Gastroesophageal sphincter (tissue), 4 donors: ENCODE measurements around the gene LAMA5. TPM values are rescaled to one million over a fixed set of nuclear protein-coding genes. Genes with fewer than 3 reads are reported as not detected.
"Not testable (repeated sequence)": the region's sequence is repeated elsewhere in the genome, so short reads cannot be mapped to it uniquely, and the experiment has no call there.

ENCODE experiments used
- ATAC-seq: fragments of 150-250 bp; one replicate; pipeline ENCODE4 v1.9.1; 2016; ENCODE audit warnings: mild to moderate bottlenecking, moderate library complexity
- H3K27ac ChIP-seq, 4 donors: fragments of 200-600 bp; sonication (generic) in 3 of 4; 1 replicate in 3 of 4; 2 replicates in 1 of 4; pipeline ENCODE4 v1.5.1; 2016 to 2019
- H3K27me3 ChIP-seq: fragments of 200-600 bp; sonication (generic); one replicate; pipeline ENCODE4 v1.5.1; 2019
- H3K36me3 ChIP-seq, 2 donors: fragments of 200-600 bp; sonication (generic); one replicate each; pipeline ENCODE4 v1.5.1; 2019; ENCODE audit warnings: control low read depth in 1 of 2
- H3K4me1 ChIP-seq, 3 donors: fragments of 200-600 bp; sonication (generic); 1 replicate in 2 of 3; 2 replicates in 1 of 3; pipeline ENCODE4 v1.5.1; 2016 to 2019; ENCODE audit warnings: control low read depth in 2 of 3
- H3K4me3 ChIP-seq, 2 donors: fragments of 200-600 bp; sonication (generic); one replicate each; pipeline ENCODE4 v1.5.1; 2019; ENCODE audit warnings: mild to moderate bottlenecking in 1 of 2, moderate library complexity in 1 of 2
- H3K9me3 ChIP-seq, 3 donors: fragments of 200-600 bp; sonication (generic); one replicate each; pipeline ENCODE4 v1.5.1; 2017 to 2019; ENCODE audit warnings: control low read depth in 2 of 3
- EP300 ChIP-seq: sonication (generic); formaldehyde crosslinking; IDR thresholded peaks from one replicate; pipeline ENCODE4 v1.6.1; 2017; ENCODE audit warnings: antibody characterized with exemption, mild to moderate bottlenecking
- POLR2A ChIP-seq, 2 donors: fragments of 450-650 bp; IDR thresholded peaks; one replicate each; pipeline ENCODE4 v1.6.1; 2017; ENCODE audit warnings: antibody characterized with exemption in 2 of 2, mild to moderate bottlenecking in 2 of 2, moderate library complexity in 1 of 2
- POLR2AphosphoS5 ChIP-seq: sonication (generic); formaldehyde crosslinking; IDR thresholded peaks from one replicate; pipeline ENCODE4 v1.6.1; 2017; ENCODE audit warnings: antibody characterized with exemption
- WGBS, 2 donors: methylation state at CpG; one replicate each; pipeline ENCODE4 v1.1.5; 2018; ENCODE audit warnings: low coverage in 1 of 2; 5-methylcytosine and 5-hydroxymethylcytosine counted together
- total RNA-seq, 4 donors: library from RNA; depleted of rRNA; stranded (reverse); fragments of >200 nt; gene quantifications; one replicate each; pipeline ENCODE4 v1.1.0, GENCODE V29; 2016
- TF ChIP-seq, protein P1 (sequence below), 4 experiments: fragments of 200-600 bp in 2 of 4; fragments of 450-650 bp in 2 of 4; sonication (generic) in 1 of 4; IDR thresholded peaks; one replicate each; pipeline ENCODE4 v1.5.1; 2017 to 2019; ENCODE audit warnings: antibody characterized with exemption in 4 of 4, mild to moderate bottlenecking in 2 of 4, moderate library complexity in 2 of 4

The LAMA5 gene
- total RNA-seq, 4 donors from 2014 or later = 58.6 to 259 (median 172) TPM

DNA sequence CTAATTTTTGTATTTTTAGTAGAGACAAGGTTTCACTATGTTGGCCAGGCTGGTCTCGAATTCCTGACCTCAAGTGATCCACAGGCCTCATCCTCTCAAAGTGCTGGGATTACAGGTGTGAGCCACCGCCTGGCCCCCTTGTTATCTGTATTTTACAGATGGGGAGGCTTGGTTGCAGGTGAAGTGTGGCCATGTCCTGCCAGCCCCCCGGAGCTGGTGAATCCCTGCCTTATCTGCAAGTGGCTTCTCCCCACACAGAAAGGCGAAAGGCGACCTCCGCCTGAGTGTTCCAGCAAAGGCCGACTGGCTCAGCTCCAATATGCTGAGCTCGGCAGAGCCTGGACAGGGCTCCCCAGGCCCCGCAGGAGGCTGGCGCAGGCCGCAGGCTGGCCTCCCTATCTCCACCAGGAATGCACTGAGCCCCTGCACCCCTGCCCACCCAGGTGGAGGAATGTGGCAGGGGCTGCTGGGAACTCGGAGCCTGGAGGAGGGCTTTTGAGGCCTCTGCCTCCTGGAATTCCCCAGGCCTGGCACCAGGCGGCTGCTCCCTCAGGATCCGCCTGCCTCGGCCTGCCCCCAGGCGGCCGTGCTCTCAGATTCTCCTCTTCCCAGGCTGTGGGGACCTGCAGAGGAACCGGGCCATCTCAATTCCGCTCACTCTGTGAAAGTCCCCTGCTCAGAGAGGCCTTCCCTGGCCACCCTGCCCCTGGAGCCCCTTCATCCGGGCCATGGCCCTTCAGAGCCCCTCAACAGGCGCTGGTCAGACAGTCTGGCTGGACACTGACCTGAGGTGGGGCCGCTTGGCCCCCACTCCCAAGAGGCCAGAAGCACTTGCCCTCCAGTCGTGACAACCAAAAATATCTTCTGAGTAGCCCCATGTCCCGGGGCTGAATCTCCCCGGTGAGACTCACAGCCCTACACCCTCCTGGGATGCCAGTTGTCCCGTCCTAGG, 9.3 kb upstream of the LAMA5 start:
- peak overlapping the region; percentile 46 to 90 (median 84) for H3K27ac ChIP-seq
- H3K27me3 ChIP-seq = no peaks in the 10 kb centered on the region
- no peaks in the 10 kb centered on the region for H3K36me3 ChIP-seq
- H3K9me3 ChIP-seq = no peaks in the 10 kb centered on the region
- TF ChIP-seq POLR2AphosphoS5 (peak; percentile 50), POLR2A (IDR thresholded peaks at IDR 0.05) (no peak), EP300 (no peak)
- TF ChIP-seq, protein P1, sequence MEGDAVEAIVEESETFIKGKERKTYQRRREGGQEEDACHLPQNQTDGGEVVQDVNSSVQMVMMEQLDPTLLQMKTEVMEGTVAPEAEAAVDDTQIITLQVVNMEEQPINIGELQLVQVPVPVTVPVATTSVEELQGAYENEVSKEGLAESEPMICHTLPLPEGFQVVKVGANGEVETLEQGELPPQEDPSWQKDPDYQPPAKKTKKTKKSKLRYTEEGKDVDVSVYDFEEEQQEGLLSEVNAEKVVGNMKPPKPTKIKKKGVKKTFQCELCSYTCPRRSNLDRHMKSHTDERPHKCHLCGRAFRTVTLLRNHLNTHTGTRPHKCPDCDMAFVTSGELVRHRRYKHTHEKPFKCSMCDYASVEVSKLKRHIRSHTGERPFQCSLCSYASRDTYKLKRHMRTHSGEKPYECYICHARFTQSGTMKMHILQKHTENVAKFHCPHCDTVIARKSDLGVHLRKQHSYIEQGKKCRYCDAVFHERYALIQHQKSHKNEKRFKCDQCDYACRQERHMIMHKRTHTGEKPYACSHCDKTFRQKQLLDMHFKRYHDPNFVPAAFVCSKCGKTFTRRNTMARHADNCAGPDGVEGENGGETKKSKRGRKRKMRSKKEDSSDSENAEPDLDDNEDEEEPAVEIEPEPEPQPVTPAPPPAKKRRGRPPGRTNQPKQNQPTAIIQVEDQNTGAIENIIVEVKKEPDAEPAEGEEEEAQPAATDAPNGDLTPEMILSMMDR (IDR thresholded peaks at IDR 0.05) = peak in 3 of 4 experiments; percentile 79 to 90 (median 86)
- no peak overlapping the region for H3K4me3 ChIP-seq
- peaks cover 5 to 88% (median 48%) of the 10 kb centered on the region in 3 donors for H3K4me1 ChIP-seq
- WGBS, 2 donors = 0% methylated on average over 1 of the region's 26 CpGs; no CpG with 5 or more reads in 1 of the 2 donors
- ATAC-seq = peak; percentile 64

DNA sequence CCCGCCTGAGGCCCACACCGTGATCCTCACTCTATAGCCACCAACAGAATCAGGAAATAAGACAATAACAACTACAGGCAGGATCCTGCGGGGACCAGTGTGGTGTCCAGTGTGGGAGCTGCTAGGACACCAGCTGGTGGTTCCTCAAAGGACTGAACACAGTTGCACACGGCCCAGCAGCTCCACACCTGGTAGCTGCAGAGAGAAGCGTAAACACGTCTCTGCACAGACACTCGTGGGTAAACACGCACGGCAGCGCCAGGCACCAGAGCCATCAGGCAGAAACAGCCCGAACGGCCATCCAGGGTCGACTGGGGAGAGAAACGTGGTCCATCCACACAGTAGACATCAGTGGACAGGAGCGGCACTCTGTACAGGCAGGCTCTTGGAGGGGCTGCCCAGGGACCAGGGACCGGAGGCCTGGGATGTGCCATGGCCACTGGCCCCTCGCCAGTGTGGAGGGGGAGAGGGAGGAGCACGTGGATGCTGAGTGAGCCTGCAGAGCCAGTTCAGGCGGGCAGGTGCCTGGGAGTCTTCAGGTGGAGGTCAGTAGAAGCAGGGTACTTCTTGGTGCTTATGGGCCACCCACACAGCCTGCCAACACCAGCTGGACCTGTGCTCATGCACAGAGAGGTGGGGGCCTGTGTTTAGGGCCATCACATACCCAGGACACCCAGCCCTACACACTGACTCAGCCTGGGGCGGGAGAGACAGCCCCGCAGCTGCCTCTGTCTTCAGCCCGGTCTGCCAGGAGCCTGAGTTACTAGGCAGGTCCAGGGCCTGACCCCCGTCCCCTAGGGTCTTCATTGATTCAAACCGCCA, 7.4 kb upstream of the LAMA5 start:
- peaks cover 3% of the 10 kb centered on the region for H3K27me3 ChIP-seq
- TF ChIP-seq POLR2A (IDR thresholded peaks at IDR 0.05) = no peak
- TF ChIP-seq POLR2AphosphoS5 = no peak
- TF ChIP-seq EP300 = no peak
- TF ChIP-seq, protein P1 (IDR thresholded peaks at IDR 0.05) = no peak
- H3K4me1 ChIP-seq = peaks cover 9 to 92% (median 65%) of the 10 kb centered on the region in 3 donors
- H3K36me3 ChIP-seq = no peaks in the 10 kb centered on the region
- ATAC-seq = no peak
- no peak overlapping the region for H3K4me3 ChIP-seq
- H3K27ac ChIP-seq = peak overlapping the region; percentile 46 to 90 (median 84)
- WGBS, 2 donors = 22% methylated on average over 9 of the region's 24 CpGs; no CpG with 5 or more reads in 1 of the 2 donors
- no peaks in the 10 kb centered on the region for H3K9me3 ChIP-seq

GRCh38 chr20:62373631-62374179, 6.6 kb upstream of the LAMA5 start:
- H3K27me3 ChIP-seq, H3K36me3 ChIP-seq, H3K9me3 ChIP-seq, H3K4me3 ChIP-seq, ATAC-seq: not testable (repeated sequence)
- H3K4me1 ChIP-seq = peaks cover 9 to 93% (median 71%) of the 10 kb centered on the region in 3 donors
- peak overlapping the region; percentile 46 to 90 (median 84) for H3K27ac ChIP-seq
- no CpG with 5 or more reads among the region's 40 CpGs for WGBS, 2 donors

GRCh38 chr20:62372042-62372993, 5.2 kb upstream of the LAMA5 start:
- whole genome bisulfite sequencing, 2 donors = 65 to 94% methylated on average over 2 to 6 of the region's 29 CpGs
- H3K27me3 ChIP-seq = peaks cover 8% of the 10 kb centered on the region
- no peaks in the 10 kb centered on the region for H3K9me3 ChIP-seq
- H3K27ac ChIP-seq = peak overlapping the region; percentile 84 to 97 (median 92)
- peak; percentile 47 for ATAC-seq
- H3K4me1 ChIP-seq = peaks cover 14 to 93% (median 76%) of the 10 kb centered on the region in 3 donors
- H3K4me3 ChIP-seq = no peak overlapping the region
- H3K36me3 ChIP-seq = no peaks in the 10 kb centered on the region
- TF ChIP-seq POLR2AphosphoS5 = peak; percentile 45
- no peak for TF ChIP-seq EP300

DNA sequence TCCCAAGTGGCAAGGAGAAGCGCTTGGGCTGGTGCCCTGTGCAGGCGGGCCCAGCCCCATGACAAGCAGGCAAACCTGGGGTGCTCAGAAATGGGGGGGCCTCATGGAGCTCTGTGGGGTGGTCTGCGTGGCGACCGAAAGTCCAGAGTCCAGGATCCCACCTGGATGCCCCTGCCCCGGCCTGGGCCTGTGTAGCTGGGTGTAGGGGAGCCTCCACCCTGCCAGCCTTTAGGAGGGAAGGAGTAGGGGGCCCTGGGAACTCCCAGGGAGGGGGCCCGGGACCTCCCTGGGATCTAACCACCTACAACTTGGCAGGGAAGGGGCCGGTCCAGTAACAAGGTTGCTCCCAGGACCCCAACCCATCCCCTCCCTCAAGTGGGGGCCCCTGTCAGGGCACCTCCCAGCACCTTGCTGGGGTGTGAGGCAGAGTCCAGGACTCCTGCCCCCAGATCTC, 4.5 kb upstream of the LAMA5 start:
- H3K27ac ChIP-seq = peak overlapping the region; percentile 84 to 97 (median 92)
- peaks cover 9 to 91% (median 69%) of the 10 kb centered on the region in 3 donors for H3K4me1 ChIP-seq
- H3K27me3 ChIP-seq = peaks cover 8% of the 10 kb centered on the region
- no peaks in the 10 kb centered on the region for H3K36me3 ChIP-seq
- no peak for ATAC-seq
- H3K4me3 ChIP-seq = no peak overlapping the region
- no peaks in the 10 kb centered on the region for H3K9me3 ChIP-seq
- WGBS, 2 donors = no CpG with 5 or more reads among the region's 8 CpGs
- no peak for TF ChIP-seq POLR2AphosphoS5
- TF ChIP-seq POLR2A (IDR thresholded peaks at IDR 0.05) = no peak
- TF ChIP-seq, protein P1 (IDR thresholded peaks at IDR 0.05) = no peak
- no peak for TF ChIP-seq EP300
